Neutrophil (primary cell): ENCODE measurements around the gene POLD3.

Experiments used
- H3K27ac ChIP-seq: fragments of 200-600 bp; sonication (generic); 2 replicates; pipeline ENCODE4 v1.5.1; 2016; ENCODE audit warnings: mild to moderate bottlenecking, moderate library complexity
- H3K27me3 ChIP-seq: fragments of 200-600 bp; sonication (generic); 2 replicates; pipeline ENCODE4 v1.6.0; 2016; ENCODE audit warnings: mild to moderate bottlenecking
- H3K36me3 ChIP-seq: fragments of 200-600 bp; sonication (generic); 2 replicates; pipeline ENCODE4 v1.5.1; 2017
- H3K4me1 ChIP-seq, 2 experiments: fragments of 200-600 bp in 1 of 2; sonication (generic) in 1 of 2; 1 replicate in 1 of 2; 2 replicates in 1 of 2; pipeline versions ENCODE4 v1.5.1 to v1.6.1; 2013 to 2016; ENCODE audit warnings: low read depth in 1 of 2, low read length in 1 of 2, mild to moderate bottlenecking in 1 of 2, moderate library complexity in 1 of 2; ENCODE audit not compliant: control insufficient read depth in 1 of 2, insufficient read depth in 1 of 2
- H3K4me3 ChIP-seq, 2 experiments: fragments of 200-600 bp in 1 of 2; sonication (generic) in 1 of 2; 1 replicate in 1 of 2; 2 replicates in 1 of 2; pipeline ENCODE4 v1.5.1; 2013 to 2016; ENCODE audit warnings: low read depth in 1 of 2, low read length in 1 of 2, mild to moderate bottlenecking in 1 of 2, moderate library complexity in 1 of 2
- H3K9me3 ChIP-seq: fragments of 200-600 bp; sonication (generic); 2 replicates; pipeline ENCODE4 v1.5.1; 2016
- TF ChIP-seq, protein P1 (sequence below): fragments of 200-600 bp; sonication (generic); IDR thresholded peaks from 2 replicates; pipeline ENCODE4 v1.5.1; 2016; ENCODE audit warnings: antibody characterized with exemption

The POLD3 gene

DNA sequence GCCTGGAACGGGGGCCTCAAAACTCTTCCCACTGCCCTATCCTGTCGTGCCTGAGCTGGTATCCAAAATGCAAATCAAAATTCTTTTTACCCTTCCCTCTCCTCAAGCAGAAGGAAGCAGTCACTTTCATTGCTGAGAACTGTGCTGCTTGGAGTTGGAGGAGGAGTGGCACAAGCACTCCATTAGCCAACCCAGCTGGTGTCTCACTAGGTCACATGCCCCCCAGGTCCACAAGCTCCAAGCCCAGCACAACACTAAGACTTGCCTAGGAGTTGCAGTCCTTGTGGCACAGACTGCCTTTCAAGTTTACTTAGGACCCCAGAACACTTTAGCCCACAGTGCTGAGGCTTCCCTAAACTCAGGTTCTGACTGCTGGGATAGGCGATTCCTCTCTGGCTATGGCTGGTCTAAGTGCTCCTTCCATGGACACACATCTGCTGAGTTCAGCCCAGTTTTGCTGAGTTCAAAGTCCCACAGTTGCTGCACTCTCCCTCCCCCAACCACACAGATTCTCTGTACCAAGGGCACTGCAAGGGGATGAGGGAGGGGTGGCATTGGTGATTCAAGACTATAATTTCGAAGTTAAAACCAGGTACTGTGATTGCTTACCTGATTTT, 70.2 kb downstream of the POLD3 start:
- TF ChIP-seq, protein P1, sequence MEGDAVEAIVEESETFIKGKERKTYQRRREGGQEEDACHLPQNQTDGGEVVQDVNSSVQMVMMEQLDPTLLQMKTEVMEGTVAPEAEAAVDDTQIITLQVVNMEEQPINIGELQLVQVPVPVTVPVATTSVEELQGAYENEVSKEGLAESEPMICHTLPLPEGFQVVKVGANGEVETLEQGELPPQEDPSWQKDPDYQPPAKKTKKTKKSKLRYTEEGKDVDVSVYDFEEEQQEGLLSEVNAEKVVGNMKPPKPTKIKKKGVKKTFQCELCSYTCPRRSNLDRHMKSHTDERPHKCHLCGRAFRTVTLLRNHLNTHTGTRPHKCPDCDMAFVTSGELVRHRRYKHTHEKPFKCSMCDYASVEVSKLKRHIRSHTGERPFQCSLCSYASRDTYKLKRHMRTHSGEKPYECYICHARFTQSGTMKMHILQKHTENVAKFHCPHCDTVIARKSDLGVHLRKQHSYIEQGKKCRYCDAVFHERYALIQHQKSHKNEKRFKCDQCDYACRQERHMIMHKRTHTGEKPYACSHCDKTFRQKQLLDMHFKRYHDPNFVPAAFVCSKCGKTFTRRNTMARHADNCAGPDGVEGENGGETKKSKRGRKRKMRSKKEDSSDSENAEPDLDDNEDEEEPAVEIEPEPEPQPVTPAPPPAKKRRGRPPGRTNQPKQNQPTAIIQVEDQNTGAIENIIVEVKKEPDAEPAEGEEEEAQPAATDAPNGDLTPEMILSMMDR: no peak
- Histone ChIP-seq H3K36me3 (no peaks in the 10 kb centered on the region), H3K27me3 (no peaks in the 10 kb centered on the region), H3K27ac (no peak overlapping the region), H3K4me1 (peaks cover 4 to 5% of the 10 kb centered on the region in 2 experiments), H3K4me3 (no peak overlapping the region), H3K9me3 (no peaks in the 10 kb centered on the region)

DNA sequence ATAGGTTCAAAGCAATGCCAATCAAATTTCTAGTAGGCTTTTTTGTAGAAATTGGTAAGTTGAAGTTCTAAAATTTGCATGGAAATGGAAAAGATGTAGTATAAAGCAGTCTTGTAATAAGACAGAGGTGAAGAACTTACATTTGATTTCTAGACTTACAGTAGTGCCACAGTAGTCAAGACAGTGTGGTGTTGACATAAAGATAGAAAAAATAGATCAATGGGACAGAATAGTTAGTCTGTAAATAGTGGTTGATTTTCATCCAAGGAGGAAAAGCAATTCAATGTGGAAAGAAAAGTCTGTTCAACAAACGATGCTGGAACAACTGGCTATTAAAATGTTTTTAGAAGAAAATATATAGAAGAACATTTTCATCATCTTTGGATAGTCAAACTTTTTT, 70.9 kb downstream of the POLD3 start:
- TF ChIP-seq, protein P1: no peak
- Histone ChIP-seq H3K27me3 (no peaks in the 10 kb centered on the region), H3K27ac (no peak overlapping the region)

DNA sequence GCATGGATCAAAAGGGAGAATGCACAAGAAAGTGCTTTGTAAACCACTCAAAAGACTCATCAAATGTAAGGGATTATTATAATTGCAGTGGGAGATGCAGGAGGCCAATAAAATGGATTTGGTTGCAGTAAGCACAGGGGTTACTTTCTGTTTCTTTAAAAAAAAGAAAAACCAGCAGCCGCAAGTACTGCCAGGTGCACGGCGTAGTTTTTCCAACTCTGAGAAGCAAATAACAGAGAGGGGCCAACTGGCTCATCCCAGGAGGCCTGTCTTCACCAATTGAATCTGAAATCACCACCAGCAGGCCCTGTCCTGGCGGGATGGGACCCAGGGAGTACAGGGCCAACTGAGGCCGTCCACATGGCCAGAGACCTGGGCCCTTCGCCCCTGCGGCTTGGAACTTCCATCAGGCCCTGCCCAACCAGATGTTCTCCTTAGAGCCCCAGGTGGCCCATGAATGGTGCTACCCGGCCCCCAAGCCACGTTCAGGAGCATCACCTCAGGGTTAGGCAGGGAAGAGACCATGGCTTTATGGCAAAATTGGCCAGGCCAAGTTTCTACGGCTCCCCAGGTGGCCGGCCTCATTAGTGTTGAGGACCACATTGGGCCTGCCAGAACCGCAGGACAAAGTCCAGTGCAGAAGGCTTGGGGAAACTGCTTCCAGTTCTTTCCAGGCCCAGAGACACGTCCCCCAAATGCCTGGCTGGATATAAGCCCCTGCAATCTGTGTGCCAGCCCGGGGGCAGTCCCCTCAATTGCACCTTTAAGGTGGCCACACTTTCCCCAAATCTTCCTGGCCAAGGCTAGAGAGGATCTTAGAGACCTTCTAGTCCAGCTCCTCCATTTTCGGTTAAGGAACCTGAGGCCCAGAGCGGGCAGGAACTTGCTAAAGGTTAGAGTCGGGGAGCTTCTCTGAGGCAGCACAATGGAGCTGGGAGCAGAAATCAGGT, 77.1 kb downstream of the POLD3 start:
- Histone ChIP-seq H3K9me3 (no peaks in the 10 kb centered on the region), H3K4me1 (peaks cover 4 to 5% of the 10 kb centered on the region in 2 experiments), H3K36me3 (no peaks in the 10 kb centered on the region), H3K27me3 (no peaks in the 10 kb centered on the region), H3K27ac (no peak overlapping the region), H3K4me3 (no peak overlapping the region)
- TF ChIP-seq, protein P1: no peak

More for the DNA sequence above, 70.9 kb downstream of the POLD3 start:
- H3K9me3 ChIP-seq: no peaks in the 10 kb centered on the region
- H3K4me1 ChIP-seq: peaks cover 4 to 5% of the 10 kb centered on the region in 2 experiments
- no peak overlapping the region for H3K4me3 ChIP-seq
- no peaks in the 10 kb centered on the region for H3K36me3 ChIP-seq

DNA sequence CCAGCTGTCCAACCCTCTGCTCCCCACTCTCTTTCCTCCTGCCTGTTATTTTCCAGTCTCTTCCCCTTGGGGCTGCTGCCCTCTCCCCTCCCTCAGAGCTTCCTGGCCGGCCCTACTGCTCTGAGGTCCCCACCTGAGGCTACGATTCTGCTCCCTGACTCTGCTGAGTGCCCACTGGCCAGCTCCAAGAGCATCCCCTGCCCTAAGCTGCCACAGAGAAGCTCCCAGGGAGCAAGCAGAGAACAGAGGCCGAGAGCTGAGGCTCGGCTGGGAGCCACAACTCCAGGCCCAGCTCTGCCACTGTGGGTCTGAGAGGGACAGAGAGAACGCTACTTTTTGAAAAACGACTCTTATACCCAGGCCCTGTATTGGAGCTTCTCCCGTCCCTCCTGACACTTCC, 77.8 kb downstream of the POLD3 start:
- Histone ChIP-seq H3K27ac (no peak overlapping the region), H3K9me3 (no peaks in the 10 kb centered on the region), H3K36me3 (no peaks in the 10 kb centered on the region), H3K4me3 (no peak overlapping the region), H3K4me1 (peaks cover 4 to 5% of the 10 kb centered on the region in 2 experiments), H3K27me3 (no peaks in the 10 kb centered on the region)
- TF ChIP-seq, protein P1: no peak

DNA sequence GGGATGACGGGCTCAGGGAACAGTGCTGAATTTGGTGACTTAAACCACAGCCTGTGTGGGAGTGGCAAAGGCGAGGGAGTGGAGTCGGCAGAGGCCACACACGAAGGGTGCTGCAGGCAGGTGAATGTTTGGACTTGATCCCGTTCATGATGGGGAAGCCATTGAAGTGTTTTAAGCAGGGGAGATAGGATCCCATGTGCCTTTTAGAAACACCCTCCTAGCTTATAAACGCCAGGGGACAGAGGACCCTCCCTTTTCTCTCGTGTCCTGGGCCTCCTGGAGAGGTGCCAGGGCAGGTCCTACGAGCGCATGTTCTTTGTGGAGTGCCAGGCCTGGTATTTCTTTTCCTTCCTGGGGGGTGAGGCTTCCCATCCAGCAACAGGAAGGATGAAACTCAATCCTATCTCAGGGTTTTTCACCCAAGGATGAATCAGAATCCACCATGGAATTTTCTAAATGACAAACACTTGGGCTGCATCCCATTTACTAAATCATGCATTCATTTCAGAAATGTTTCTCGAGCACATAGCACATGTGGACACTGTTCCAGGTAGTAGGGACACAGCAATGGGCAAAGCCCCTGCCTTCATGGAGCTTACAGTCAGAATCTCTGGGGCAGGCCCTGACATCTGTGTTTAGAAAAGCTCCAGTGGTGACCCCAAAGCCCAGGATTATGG, 79.3 kb downstream of the POLD3 start:
- no peak overlapping the region for H3K27ac ChIP-seq
- no peaks in the 10 kb centered on the region for H3K9me3 ChIP-seq
- H3K27me3 ChIP-seq: no peaks in the 10 kb centered on the region
- TF ChIP-seq, protein P1: no peak
- no peaks in the 10 kb centered on the region for H3K36me3 ChIP-seq
- H3K4me3 ChIP-seq: no peak overlapping the region
- peaks cover under 1 to 2% of the 10 kb centered on the region in 2 experiments for H3K4me1 ChIP-seq
